HepG2 (cell line): ENCODE data around the gene TMEM107. TPM values are rescaled to one million over a fixed set of nuclear protein-coding genes. Genes with fewer than 3 reads are reported as not detected.
A peak's percentile ranks its signal among the peaks of the same experiment; 100 is the strongest.

Source experiments
- CEBPG ChIP-seq: IDR thresholded peaks from 2 replicates; pipeline ENCODE4 v1.6.1; 2016
- MLX ChIP-seq: IDR thresholded peaks from 2 replicates; pipeline ENCODE4 v1.6.1; 2016
- MZF1 ChIP-seq: sonication (generic); formaldehyde crosslinking; IDR thresholded peaks from 2 replicates; pipeline ENCODE4 v1.8.1; 2023; ENCODE audit warnings: mild to moderate bottlenecking, missing genetic modification reagents, borderline replicate concordance
- RFX5 ChIP-seq: IDR thresholded peaks from 2 replicates; pipeline ENCODE4 v1.6.1; 2011; ENCODE audit warnings: low read depth, low read length, improper control_type of control experiment
- SOX6 ChIP-seq, 2 experiments: fragments of 450-650 bp in 1 of 2; sonication (generic) in 1 of 2; formaldehyde crosslinking in 1 of 2; IDR thresholded peaks; 2 replicates each; pipeline versions ENCODE4 v1.4.0 to v1.6.1; 2017 to 2020; ENCODE audit warnings: antibody characterized with exemption in 1 of 2, mild to moderate bottlenecking in 1 of 2, missing genetic modification reagents in 1 of 2
- SP5 ChIP-seq: IDR thresholded peaks from 2 replicates; pipeline ENCODE4 v1.6.1; 2016; ENCODE audit warnings: low read depth, borderline replicate concordance
- STAG1 ChIP-seq: sonication (generic); formaldehyde crosslinking; IDR thresholded peaks from 2 replicates; pipeline ENCODE4 v1.4.0; 2020; ENCODE audit warnings: missing genetic modification reagents
- TBX2 ChIP-seq: sonication (generic); formaldehyde crosslinking; IDR thresholded peaks from 2 replicates; pipeline ENCODE4 v1.5.0; 2020; ENCODE audit warnings: missing genetic modification reagents, mild to moderate bottlenecking, borderline replicate concordance
- TBX3 ChIP-seq: fragments of 450-650 bp; IDR thresholded peaks from 2 replicates; pipeline ENCODE4 v1.6.1; 2017; ENCODE audit warnings: antibody characterized with exemption, mild to moderate bottlenecking, inconsistent platforms, borderline replicate concordance
- TMF1 ChIP-seq: sonication (generic); formaldehyde crosslinking; IDR thresholded peaks from 2 replicates; pipeline ENCODE4 v1.8.1; 2022; ENCODE audit warnings: low read depth, missing genetic modification reagents
- XRCC5 ChIP-seq: fragments of 200-400 bp; formaldehyde crosslinking; optimal IDR thresholded peaks from 2 replicates; pipeline ENCODE3; 2017; ENCODE audit warnings: mild to moderate bottlenecking, low read length
- ZNF225 ChIP-seq: sonication (generic); formaldehyde crosslinking; IDR thresholded peaks from 2 replicates; pipeline ENCODE4 v1.4.0; 2020; ENCODE audit warnings: mild to moderate bottlenecking, missing genetic modification reagents
- ZNF350 ChIP-seq: sonication (generic); formaldehyde crosslinking; IDR thresholded peaks from 2 replicates; pipeline ENCODE4 v1.4.0; 2020; ENCODE audit warnings: mild to moderate bottlenecking, low read depth, missing genetic modification reagents, borderline replicate concordance
- ZNF431 ChIP-seq: sonication (generic); formaldehyde crosslinking; IDR thresholded peaks from 2 replicates; pipeline ENCODE4 v1.9.0; 2022; ENCODE audit warnings: missing genetic modification reagents, low read depth, mild to moderate bottlenecking, borderline replicate concordance
- ZNF644 ChIP-seq: IDR thresholded peaks from 2 replicates; pipeline ENCODE4 v1.6.1; 2016; ENCODE audit warnings: low read depth
- ZNF660 ChIP-seq: sonication (generic); formaldehyde crosslinking; IDR thresholded peaks from 2 replicates; pipeline ENCODE4 v1.5.1; 2020; ENCODE audit warnings: mild to moderate bottlenecking, low read depth, missing genetic modification reagents, borderline replicate concordance
- polyA plus RNA-seq, 8 experiments: library from polyadenylated mRNA; depleted of rRNA in 3 of 8; stranded (reverse) in 7 of 8; unstranded in 1 of 8; fragments of >200 nt; fragmentation: Illumina TruSeq in 4 of 8; extraction: Trizol in 4 of 8; gene quantifications; 2 replicates each; pipeline versions ENCODE4 v1.2.1 to v1.2.3, GENCODE V29; 2011 to 2016; ENCODE audit warnings: low read depth in 4 of 8, missing spikeins in 1 of 8, mixed read lengths in 1 of 8; ENCODE audit not compliant: insufficient read depth in 1 of 8
- total RNA-seq, 5 experiments: library from RNA; depleted of rRNA; stranded (reverse); fragments of >200 nt; fragmentation: Illumina TruSeq; extraction: Trizol; gene quantifications; 2 replicates each; pipeline ENCODE4 v1.2.3, GENCODE V29; 2016; ENCODE audit warnings: low read depth in 1 of 5
- TF ChIP-seq, protein P1 (sequence below): sonication (generic); formaldehyde crosslinking; IDR thresholded peaks from 2 replicates; pipeline ENCODE4 v1.9.0; 2021; ENCODE audit warnings: mild to moderate bottlenecking, missing genetic modification reagents
- TF ChIP-seq, protein P2 (sequence below): sonication (generic); formaldehyde crosslinking; IDR thresholded peaks from 2 replicates; pipeline ENCODE4 v1.4.0; 2020; ENCODE audit warnings: missing genetic modification reagents; ENCODE audit errors: not compliant biosample characterization

Gene TMEM107
- total and polyA plus RNA-seq, 2 of the 13 experiments (the other 11 are each of a cell fraction or from before 2014, with no cell fraction given) = 7.2 to 15.3 TPM

DNA sequence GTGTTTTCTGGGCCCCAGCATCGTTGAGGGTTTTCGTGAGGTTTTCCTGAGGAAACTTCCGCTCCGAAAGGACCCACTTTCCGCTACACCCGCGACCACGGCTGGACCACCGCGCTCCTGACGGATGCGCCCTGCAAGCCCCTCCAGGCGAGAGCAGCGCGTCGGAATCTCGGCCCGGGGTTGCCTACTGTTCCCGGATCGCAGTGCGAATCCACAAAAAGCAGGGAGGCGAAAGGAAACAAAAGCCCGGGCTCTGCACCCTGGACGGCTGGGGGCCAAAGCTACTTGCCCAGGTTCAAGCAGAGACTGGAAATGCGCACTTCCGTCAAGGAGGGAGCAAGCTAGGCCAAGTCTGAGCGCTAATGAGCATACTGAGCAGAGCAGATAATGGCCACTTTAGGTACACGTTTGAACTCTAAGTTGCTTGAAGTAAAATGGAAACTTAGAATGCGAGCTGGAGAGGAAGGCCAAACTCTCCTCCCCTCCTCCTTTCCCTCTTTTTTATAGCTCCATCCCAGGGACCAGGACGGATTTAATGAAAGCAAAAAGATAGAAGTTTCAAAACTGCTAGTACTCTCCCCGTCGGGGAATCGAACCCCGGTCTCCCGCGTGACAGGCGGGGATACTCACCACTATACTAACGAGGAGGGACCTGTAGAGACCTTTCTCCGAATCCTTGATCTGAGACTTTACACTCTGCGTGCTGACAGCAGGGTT, 45.6 kb upstream of the TMEM107 start (continued):
- TF ChIP-seq ZNF660 (CRISPR knock-in tag) (no peak), ZNF644 (CRISPR knock-in tag) (no peak), CEBPG (CRISPR knock-in tag) (no peak), TBX2 (CRISPR knock-in tag) (no peak), SP5 (no peak), SOX6 (IDR thresholded peaks at IDR 0.05) (no peak), SOX6 (CRISPR knock-in tag; IDR thresholded peaks at IDR 0.05) (no peak; the same call in 1 of the 2 replicates), XRCC5 (no peak), MZF1 (CRISPR knock-in tag) (no peak), ZNF431 (CRISPR knock-in tag) (0 out of 2 replicates have a peak, but pooled peaks have one; percentile 48), STAG1 (CRISPR knock-in tag) (peak; percentile 16; the same call in 1 of the 2 replicates), ZNF225 (CRISPR knock-in tag) (no peak), MLX (0 out of 2 replicates have a peak, but pooled peaks have one; percentile 14), RFX5 (no peak), TBX3 (no peak), ZNF350 (no peak), TMF1 (no peak)
- TF ChIP-seq, protein P1, sequence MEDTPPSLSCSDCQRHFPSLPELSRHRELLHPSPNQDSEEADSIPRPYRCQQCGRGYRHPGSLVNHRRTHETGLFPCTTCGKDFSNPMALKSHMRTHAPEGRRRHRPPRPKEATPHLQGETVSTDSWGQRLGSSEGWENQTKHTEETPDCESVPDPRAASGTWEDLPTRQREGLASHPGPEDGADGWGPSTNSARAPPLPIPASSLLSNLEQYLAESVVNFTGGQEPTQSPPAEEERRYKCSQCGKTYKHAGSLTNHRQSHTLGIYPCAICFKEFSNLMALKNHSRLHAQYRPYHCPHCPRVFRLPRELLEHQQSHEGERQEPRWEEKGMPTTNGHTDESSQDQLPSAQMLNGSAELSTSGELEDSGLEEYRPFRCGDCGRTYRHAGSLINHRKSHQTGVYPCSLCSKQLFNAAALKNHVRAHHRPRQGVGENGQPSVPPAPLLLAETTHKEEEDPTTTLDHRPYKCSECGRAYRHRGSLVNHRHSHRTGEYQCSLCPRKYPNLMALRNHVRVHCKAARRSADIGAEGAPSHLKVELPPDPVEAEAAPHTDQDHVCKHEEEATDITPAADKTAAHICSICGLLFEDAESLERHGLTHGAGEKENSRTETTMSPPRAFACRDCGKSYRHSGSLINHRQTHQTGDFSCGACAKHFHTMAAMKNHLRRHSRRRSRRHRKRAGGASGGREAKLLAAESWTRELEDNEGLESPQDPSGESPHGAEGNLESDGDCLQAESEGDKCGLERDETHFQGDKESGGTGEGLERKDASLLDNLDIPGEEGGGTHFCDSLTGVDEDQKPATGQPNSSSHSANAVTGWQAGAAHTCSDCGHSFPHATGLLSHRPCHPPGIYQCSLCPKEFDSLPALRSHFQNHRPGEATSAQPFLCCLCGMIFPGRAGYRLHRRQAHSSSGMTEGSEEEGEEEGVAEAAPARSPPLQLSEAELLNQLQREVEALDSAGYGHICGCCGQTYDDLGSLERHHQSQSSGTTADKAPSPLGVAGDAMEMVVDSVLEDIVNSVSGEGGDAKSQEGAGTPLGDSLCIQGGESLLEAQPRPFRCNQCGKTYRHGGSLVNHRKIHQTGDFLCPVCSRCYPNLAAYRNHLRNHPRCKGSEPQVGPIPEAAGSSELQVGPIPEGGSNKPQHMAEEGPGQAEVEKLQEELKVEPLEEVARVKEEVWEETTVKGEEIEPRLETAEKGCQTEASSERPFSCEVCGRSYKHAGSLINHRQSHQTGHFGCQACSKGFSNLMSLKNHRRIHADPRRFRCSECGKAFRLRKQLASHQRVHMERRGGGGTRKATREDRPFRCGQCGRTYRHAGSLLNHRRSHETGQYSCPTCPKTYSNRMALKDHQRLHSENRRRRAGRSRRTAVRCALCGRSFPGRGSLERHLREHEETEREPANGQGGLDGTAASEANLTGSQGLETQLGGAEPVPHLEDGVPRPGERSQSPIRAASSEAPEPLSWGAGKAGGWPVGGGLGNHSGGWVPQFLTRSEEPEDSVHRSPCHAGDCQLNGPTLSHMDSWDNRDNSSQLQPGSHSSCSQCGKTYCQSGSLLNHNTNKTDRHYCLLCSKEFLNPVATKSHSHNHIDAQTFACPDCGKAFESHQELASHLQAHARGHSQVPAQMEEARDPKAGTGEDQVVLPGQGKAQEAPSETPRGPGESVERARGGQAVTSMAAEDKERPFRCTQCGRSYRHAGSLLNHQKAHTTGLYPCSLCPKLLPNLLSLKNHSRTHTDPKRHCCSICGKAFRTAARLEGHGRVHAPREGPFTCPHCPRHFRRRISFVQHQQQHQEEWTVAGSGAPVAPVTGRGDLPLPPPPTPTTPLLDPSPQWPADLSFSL (CRISPR knock-in tag) = no peak
- TF ChIP-seq, protein P2, sequence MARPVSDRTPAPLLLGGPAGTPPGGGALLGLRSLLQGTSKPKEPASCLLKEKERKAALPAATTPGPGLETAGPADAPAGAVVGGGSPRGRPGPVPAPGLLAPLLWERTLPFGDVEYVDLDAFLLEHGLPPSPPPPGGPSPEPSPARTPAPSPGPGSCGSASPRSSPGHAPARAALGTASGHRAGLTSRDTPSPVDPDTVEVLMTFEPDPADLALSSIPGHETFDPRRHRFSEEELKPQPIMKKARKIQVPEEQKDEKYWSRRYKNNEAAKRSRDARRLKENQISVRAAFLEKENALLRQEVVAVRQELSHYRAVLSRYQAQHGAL (CRISPR knock-in tag) = no peak
